GM18909 (cell line): ENCODE data around the gene NKAIN2.
"Not testable (repeated sequence)": the region's sequence is repeated elsewhere in the genome, so short reads cannot be mapped to it uniquely, and the experiment has no call there.

Experiments used
- ATAC-seq: cut with Tn5 transposase; IDR thresholded peaks from one replicate; pipeline ENCODE4 v1.9.1; 2021; ENCODE audit warnings: mild to moderate bottlenecking; ENCODE audit not compliant: unreplicated experiment, poor library complexity

NKAIN2 gene

DNA sequence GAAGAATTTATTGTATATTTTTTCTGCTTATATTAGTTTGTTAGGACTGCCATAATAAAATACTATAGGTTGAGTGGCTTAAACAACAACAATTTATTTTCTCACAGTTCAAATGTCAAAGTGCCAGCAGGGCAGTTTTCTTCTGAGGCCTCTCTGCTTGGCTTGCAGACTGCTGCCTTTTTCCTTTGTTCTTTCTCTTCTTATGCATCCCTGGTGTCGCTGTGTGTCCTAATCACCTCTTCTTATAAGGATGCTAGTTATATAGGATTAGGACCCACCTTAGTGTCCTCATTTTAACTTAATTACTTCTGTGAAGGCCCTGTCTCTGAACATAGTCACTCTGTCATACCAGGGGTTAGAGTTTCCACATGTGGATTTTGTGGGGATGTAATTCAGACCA, 354.4 kb downstream of the NKAIN2 start:
- ATAC-seq: no peak

- ATAC-seq: no peak
These were observed 360.0 kb downstream of the NKAIN2 start for GRCh38 chr6:124163676-124164075.

DNA sequence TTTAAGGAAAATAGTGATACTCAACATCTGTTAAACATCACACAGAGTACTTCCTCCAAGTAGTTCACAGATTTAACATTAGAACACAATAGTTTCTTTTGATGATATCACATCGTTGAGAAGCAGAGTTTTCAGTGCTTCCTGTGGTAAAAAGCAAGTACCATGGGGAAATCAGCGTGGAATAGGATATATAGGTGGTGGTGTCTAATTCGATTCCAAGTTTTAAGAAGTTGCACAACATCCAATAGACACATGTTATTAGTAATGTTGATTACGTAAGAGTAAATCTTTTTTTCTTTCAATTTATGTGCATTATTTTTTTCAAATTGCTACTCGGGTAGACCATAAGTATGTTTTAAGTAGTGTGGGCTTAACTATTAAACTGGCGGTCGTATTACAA, 360.7 kb downstream of the NKAIN2 start:
- no peak for ATAC-seq

- ATAC-seq: not testable (repeated sequence)
These were observed 363.6 kb downstream of the NKAIN2 start for GRCh38 chr6:124167249-124167648.

DNA sequence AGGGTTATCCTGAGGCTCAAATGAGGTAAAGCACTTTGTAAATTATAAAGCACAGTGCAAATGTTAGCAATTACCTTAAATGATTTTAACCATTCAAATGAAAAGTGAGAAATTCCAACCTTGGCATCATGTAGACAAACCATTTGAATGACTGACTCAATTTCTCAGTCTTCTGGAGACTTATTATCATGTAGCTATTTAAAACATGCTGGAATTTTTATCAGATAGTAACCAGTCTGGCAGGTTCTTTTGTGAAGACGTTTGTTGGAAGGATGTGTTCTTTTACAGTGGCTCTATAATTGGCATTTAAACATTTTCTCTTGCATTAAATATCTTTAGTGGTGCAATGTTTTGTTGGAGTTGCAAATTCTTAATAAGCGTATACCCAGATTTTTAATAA, 386.6 kb downstream of the NKAIN2 start:
- ATAC-seq: no peak

GRCh38 chr6:124193132-124193531, 389.5 kb downstream of the NKAIN2 start:
- no peak for ATAC-seq

DNA sequence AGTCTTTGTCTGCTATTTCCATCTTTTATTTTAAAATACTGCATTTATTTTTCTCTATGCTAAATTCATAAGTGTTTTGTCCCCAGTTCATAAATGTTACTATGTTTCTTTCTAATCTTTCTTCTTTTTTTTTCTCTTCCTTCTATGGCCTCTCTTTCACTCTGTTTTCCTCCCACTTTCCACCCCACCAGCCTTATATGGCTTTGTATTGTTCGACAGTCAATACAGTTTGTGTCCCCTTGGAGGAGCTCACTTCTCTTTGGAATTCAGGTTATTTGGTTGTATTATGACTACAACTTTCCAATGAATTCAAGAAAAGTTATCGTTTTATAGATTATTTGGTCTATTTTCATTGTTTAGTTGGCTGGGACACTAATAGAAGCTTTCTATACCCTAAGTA, 393.5 kb downstream of the NKAIN2 start:
- no peak for ATAC-seq

DNA sequence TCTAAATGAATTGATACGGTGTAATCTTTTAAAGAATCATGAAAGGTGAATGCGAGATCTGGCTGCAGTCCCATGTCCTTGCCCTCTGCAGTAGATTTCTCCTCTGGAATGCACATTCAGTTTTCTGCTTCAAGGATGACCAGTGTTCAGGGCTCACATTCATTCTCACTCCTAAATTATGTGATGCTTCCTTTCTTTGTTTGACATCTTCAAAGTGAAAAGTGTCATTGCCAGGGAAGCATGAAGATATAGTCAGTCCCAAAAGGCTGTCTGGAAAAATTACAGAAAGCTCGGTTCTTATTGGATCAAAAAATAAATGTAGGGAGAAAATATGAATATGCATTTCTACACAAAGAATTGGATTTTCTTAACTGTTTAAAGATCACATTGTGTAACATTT, 395.6 kb downstream of the NKAIN2 start:
- no peak for ATAC-seq

- ATAC-seq: no peak
These were observed 397.0 kb downstream of the NKAIN2 start for GRCh38 chr6:124200661-124201060.

- ATAC-seq: no peak
These were observed 399.6 kb downstream of the NKAIN2 start for GRCh38 chr6:124203101-124203811.

- no peak for ATAC-seq
These were observed 400.1 kb downstream of the NKAIN2 start for GRCh38 chr6:124203812-124204167.

DNA sequence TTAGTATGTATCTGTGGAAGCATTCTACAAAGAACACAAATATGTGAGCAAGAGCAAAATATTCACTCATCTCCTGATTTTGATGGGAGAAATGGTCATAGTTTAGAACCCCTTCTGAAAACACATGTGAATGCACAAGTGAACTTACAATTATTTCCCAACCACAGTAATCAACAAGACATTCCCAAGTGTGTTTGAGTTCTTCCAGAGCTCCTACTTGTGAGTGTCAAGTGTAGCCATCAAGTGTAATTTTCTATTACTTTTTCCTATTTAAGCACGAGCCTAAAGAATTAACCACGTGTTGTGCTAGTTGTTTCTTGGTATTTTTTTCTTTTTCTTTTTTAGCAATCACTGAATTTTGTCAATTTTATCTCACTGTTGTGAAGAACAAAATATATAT, 402.3 kb downstream of the NKAIN2 start:
- no peak for ATAC-seq

DNA sequence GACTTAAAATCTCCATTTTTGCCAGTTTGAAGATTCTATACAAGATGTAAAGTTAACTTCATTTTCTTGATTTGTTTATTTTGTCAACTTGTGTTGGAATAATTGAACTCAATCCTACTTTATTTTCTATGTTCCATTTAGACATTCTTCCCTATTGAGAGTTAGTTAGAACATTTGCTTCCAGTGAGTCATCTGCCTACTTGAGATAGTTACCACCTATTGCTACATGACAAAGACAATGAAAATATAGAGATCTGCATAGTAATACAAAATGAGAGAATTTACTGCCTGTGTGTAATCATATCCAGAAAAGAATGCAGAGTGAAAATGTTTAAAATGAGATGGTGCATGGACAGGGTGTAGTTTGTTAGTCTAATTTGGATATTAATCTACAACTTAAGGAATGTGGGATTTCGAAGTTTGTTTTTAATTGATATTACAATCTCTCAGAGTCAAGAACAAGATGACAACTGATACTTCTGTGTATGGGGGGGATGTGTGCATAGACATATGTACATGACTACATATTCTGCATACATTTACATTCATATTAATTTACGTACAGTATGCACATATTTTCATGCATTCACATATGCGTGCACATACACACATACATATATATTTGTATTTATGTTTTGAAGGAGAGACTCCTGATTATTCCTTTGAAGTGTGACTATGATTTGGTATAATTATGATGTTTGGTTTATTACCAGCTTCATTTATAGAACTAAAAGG, 420.1 kb downstream of the NKAIN2 start:
- no peak for ATAC-seq

DNA sequence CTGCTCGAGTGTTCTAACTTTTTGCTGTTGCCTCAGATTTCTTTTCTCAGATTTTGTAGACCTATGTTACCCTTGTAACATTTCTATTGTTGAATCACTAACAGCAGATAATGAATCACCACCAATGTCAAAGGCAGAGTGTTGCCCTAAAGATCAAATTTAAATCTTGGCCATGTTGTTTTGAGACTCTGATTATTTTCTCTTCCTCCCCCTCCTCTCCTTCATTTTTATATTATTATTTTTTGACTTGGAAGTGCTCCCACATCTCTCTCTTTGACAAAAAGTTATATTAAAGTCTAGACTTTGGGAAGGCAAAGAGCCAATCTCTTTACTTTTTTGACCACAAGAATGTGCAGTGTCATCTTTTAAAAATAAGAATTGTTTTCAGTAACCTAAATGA, 422.7 kb downstream of the NKAIN2 start:
- ATAC-seq: no peak

DNA sequence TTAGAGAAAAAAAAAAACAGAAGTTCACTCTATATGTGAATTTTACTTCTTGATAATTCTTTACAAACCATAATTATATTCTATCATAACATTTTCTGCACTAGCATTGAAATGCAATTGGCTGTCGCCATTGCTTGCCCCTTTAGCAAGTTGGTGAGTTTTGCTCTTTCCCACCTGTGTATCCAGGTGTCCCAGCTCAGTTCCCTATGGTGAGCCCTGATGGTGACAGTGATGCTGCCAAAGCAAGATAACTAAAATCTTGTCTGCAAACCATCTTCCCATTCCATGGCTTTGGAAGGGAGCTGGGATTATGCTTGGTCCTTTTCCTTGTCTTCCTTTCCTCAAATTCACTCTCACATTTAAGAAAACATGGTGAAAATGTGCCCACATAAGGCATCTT, 429.6 kb downstream of the NKAIN2 start:
- no peak for ATAC-seq

DNA sequence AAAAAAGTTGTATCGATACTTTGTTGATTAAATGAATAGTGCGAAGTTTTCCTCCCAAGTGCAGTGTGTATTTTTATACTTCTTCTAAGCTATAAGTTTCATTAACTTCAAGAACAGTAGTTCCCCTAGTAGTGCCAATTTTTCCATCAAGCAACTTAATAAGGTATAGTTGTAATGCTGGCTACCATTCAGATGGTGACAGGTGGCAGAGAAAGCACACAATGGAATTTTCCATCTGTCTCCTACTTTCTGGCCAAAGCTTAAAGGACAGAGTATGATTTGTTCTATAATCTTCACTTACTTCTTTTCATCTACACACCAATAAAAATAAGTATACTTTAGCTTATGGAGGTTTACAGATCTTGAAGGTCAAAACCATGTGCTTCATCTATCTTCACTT, 431.1 kb downstream of the NKAIN2 start:
- no peak for ATAC-seq

DNA sequence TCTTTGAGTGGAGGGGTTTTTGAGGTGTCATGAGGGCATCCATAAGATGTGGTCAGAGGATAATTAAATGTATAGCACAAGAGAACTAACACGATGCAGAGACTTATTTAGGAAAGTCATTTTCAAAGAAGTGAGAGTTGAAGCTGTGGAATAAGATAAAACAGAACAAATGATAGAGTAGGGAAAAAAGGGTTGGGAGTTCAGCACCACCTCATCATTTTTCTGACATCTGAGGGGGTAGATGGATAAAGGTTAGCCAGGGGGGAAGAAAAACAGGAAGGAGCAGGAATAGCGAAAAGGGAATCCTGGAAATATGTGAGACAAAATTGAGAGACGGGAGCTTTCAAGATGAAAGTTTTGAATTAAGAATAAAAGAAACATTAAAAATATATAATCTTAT, 434.2 kb downstream of the NKAIN2 start:
- ATAC-seq: no peak

- ATAC-seq: not testable (repeated sequence)
These were observed 434.7 kb downstream of the NKAIN2 start for GRCh38 chr6:124238408-124238807.

DNA sequence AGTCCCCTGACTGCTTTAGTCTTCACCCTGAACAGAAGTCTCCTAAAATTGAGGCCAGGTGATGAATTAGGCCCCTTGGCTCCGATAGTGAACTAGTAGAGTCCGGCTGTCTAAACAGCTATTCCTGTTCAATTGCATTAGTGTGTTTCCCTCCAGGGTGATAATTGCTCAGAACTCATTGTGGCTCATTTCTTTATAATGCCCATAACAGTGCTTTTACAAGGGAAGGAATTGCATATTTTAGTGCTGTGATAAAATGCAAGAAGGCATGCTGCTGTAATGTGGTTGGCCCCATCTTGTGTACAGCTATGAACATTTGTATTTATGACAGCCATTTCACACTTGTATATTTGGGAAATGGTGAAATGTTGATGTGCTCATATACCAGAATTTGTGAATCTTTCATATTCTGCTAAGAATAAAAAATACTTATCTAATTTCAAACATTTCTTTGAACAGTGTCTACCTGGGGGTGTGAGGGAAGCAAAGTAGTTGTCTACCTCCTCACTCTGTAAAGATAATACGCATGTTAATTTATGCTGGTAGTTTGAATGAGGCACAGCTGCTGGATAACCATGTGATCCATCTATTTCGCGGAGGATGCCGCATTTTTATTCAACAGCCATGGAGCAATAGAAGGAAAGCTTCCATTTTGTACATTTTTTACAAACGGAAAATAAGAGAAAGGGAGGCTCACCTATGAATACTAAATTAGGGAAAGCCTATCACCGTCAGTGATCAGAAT, 451.4 kb downstream of the NKAIN2 start:
- ATAC-seq: no peak

GRCh38 chr6:124260337-124260736, 456.7 kb downstream of the NKAIN2 start:
- no peak for ATAC-seq

DNA sequence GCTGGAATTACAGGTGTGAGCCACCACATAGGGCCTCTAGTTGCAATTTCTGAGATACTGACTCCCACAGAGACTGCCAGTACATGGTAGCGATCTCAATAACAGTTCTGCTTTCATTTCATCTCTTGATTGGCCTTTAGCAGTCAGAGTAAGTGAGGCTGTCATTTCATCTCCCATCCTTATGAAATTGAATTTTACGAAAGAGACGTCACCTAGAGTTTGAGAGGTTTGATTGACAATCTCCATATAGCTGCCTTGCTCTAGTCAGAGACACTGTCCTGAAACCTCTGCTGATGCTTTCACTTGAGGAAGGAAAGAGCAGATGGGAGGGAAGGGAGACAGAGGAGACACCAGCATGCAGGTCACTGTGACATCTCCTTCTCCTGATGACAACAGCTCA, 466.1 kb downstream of the NKAIN2 start:
- ATAC-seq: no peak
